ENCODE data around the gene DNTTIP2. TPM values are rescaled to one million over a fixed set of nuclear protein-coding genes. Genes with fewer than 3 reads are reported as not detected.
A peak's percentile ranks its signal among the peaks of the same experiment; 100 is the strongest.

The DNTTIP2 gene
- total RNA-seq, 1 experiment from 2014 or later, result 66.1 TPM

GRCh38 chr1:93828367-93828755 is 50.6 kb downstream of the DNTTIP2 start:
- ATAC-seq (no peak), DNase-seq (ENCODE audit: low read depth, low spot score) (no peak)
- no peak overlapping the region for H3K27ac ChIP-seq (ENCODE audit: low read depth, low read length)
- H4K20me1 ChIP-seq (ENCODE audit: insufficient read depth), result no peaks in the 10 kb centered on the region
- no peak overlapping the region for H2AFZ ChIP-seq (ENCODE audit: low read depth, low read length, poor library complexity, severe bottlenecking)
- H3K79me2 ChIP-seq (ENCODE audit: insufficient read depth, low read length), result no peaks in the 10 kb centered on the region
- CTCF ChIA-PET, result interaction anchor here (0.9 to 1.2 kb wide), 3 partner anchors 14 to 199 kb away, joined by 3 to 6 read pairs (median 3); no protein-coding TSS in a partner anchor
- RAD21 ChIA-PET (ENCODE audit: low non-redundant PET in 1 of 2, low total read pairs in 2 of 2, uncharacterized antibody in 2 of 2, unreplicated experiment in 2 of 2), result no interaction called here
- POLR2A ChIA-PET, result no interaction called here
- peak overlapping the region; percentile 39 for H3K4me2 ChIP-seq (ENCODE audit: low read length)
- H3K9me3 ChIP-seq (ENCODE audit: control insufficient read depth in 1 of 2, insufficient read depth in 1 of 2, low read depth in 1 of 2, low read length in 2 of 2), result 0 out of 4 replicates have a peak, but pooled peaks cover 0 to 4% of the 10 kb centered on the region in 2 experiments
- no peaks in the 10 kb centered on the region for H3K27me3 ChIP-seq (ENCODE audit: insufficient read depth, low read length)
- H3K9me2 ChIP-seq (ENCODE audit: insufficient read depth), result no peaks in the 10 kb centered on the region
- no TSS peak for BruUV-seq (replicated peaks)
- no peak for TF ChIP-seq SP1 (IDR thresholded peaks at IDR 0.05; ENCODE audit: low read depth)
- no peak for TF ChIP-seq EZH2phosphoT487 (IDR thresholded peaks at IDR 0.05; ENCODE audit: borderline replicate concordance)
- TF ChIP-seq POLR2A (IDR thresholded peaks at IDR 0.05; ENCODE audit: borderline replicate concordance, extremely low read depth, insufficient read depth, insufficient read length), result no peak
- TF ChIP-seq SRF (IDR thresholded peaks at IDR 0.05; ENCODE audit: low read depth), result no peak
- no peak for TF ChIP-seq REST (IDR thresholded peaks at IDR 0.05; ENCODE audit: low read depth)
- TF ChIP-seq CEBPB (IDR thresholded peaks at IDR 0.05; ENCODE audit: low read depth), result no peak
- no peak for TF ChIP-seq ZNF274 (IDR thresholded peaks at IDR 0.05; ENCODE audit: low read depth, low read length)
- no peak for TF ChIP-seq RAD21 (IDR thresholded peaks at IDR 0.05; ENCODE audit: low read depth)
- no peak for TF ChIP-seq JUND (IDR thresholded peaks at IDR 0.05)
- TF ChIP-seq ELF1 (IDR thresholded peaks at IDR 0.05; ENCODE audit: borderline replicate concordance, low read depth), result no peak
- TF ChIP-seq POLR2AphosphoS5 (IDR thresholded peaks at IDR 0.05; ENCODE audit: low read depth, low read length), result no peak
- TF ChIP-seq, protein P1, sequence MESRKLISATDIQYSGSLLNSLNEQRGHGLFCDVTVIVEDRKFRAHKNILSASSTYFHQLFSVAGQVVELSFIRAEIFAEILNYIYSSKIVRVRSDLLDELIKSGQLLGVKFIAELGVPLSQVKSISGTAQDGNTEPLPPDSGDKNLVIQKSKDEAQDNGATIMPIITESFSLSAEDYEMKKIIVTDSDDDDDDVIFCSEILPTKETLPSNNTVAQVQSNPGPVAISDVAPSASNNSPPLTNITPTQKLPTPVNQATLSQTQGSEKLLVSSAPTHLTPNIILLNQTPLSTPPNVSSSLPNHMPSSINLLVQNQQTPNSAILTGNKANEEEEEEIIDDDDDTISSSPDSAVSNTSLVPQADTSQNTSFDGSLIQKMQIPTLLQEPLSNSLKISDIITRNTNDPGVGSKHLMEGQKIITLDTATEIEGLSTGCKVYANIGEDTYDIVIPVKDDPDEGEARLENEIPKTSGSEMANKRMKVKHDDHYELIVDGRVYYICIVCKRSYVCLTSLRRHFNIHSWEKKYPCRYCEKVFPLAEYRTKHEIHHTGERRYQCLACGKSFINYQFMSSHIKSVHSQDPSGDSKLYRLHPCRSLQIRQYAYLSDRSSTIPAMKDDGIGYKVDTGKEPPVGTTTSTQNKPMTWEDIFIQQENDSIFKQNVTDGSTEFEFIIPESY (IDR thresholded peaks at IDR 0.05; ENCODE audit: extremely low read depth, insufficient replicate concordance, low read length), result no peak
- TF ChIP-seq FOSL1 (IDR thresholded peaks at IDR 0.05; ENCODE audit: low read depth), result no peak
- TF ChIP-seq CBX3 (IDR thresholded peaks at IDR 0.05; ENCODE audit: low read depth), result no peak
- intact Hi-C loops (cut with micrococcal nuclease), result no loop called here
- H3K9ac ChIP-seq (ENCODE audit: low read length), result no peak overlapping the region
- peaks cover 0 to 21% of the 10 kb centered on the region in 2 experiments for H3K4me1 ChIP-seq (ENCODE audit: control insufficient read depth in 1 of 2, insufficient read depth in 2 of 2, low read length in 2 of 2)
- H3K4me3 ChIP-seq (replicated peaks in 1 of 2; ENCODE audit: low read depth in 1 of 2, low read length in 2 of 2), result no peak overlapping the region
- no peaks in the 10 kb centered on the region for H3K36me3 ChIP-seq (ENCODE audit: control insufficient read depth in 1 of 2, insufficient read depth in 2 of 2, low read length in 2 of 2)

Measured in HCT116 (cell line).